Trophoblast cell (in vitro differentiated cells and primary cell): ENCODE results near the gene JAK2.
"Not testable (repeated sequence)": the region's sequence is repeated elsewhere in the genome, so short reads cannot be mapped to it uniquely, and the experiment has no call there.

ENCODE experiments used
- DNase-seq, 2 donors: peaks; one replicate each; pipeline ENCODE4 v3.0.0-alpha.2; 2016
- H2AFZ ChIP-seq: 2 replicates; pipeline ENCODE4 v1.6.1; 2013; ENCODE audit warnings: low read length, moderate library complexity, mild to moderate bottlenecking; ENCODE audit not compliant: insufficient read depth, poor library complexity
- H2AK5ac ChIP-seq: 2 replicates; pipeline ENCODE4 v1.6.1; 2013; ENCODE audit warnings: mild to moderate bottlenecking, low read length
- H2BK120ac ChIP-seq: 2 replicates; pipeline ENCODE4 v1.6.1; 2013; ENCODE audit warnings: low read length, mild to moderate bottlenecking, moderate library complexity; ENCODE audit not compliant: insufficient read depth, poor library complexity
- H2BK12ac ChIP-seq: 2 replicates; pipeline ENCODE4 v1.6.1; 2013; ENCODE audit warnings: mild to moderate bottlenecking, low read length, moderate library complexity
- H2BK5ac ChIP-seq: 2 replicates; pipeline ENCODE4 v1.6.1; 2013; ENCODE audit warnings: low read length, low read depth, moderate library complexity, mild to moderate bottlenecking; ENCODE audit not compliant: poor library complexity
- H3K14ac ChIP-seq: 2 replicates; pipeline ENCODE4 v1.6.1; 2013; ENCODE audit warnings: mild to moderate bottlenecking, low read length
- H3K18ac ChIP-seq: 2 replicates; pipeline ENCODE4 v1.6.1; 2013; ENCODE audit warnings: mild to moderate bottlenecking, low read length
- H3K23ac ChIP-seq: 2 replicates; pipeline ENCODE4 v1.6.1; 2013; ENCODE audit warnings: low read length
- H3K27ac ChIP-seq: 2 replicates; pipeline ENCODE4 v1.5.1; 2013; ENCODE audit warnings: low read depth, mild to moderate bottlenecking, inconsistent platforms, low read length, moderate library complexity
- H3K27me3 ChIP-seq: 2 replicates; pipeline ENCODE4 v1.6.1; 2013; ENCODE audit warnings: inconsistent platforms, mild to moderate bottlenecking, low read length, moderate library complexity; ENCODE audit not compliant: insufficient read depth
- H3K36me3 ChIP-seq, 2 experiments: 1 replicate in 1 of 2; 2 replicates in 1 of 2; pipeline ENCODE4 v1.6.1; 2013; ENCODE audit warnings: low read length in 2 of 2, mild to moderate bottlenecking in 2 of 2, moderate library complexity in 1 of 2; ENCODE audit not compliant: insufficient read depth in 2 of 2, control insufficient read depth in 1 of 2
- H3K4ac ChIP-seq: 2 replicates; pipeline ENCODE4 v1.6.1; 2013; ENCODE audit warnings: low read depth, mild to moderate bottlenecking, low read length, moderate library complexity
- H3K4me1 ChIP-seq, 2 experiments: 1 replicate in 1 of 2; 2 replicates in 1 of 2; pipeline ENCODE4 v1.6.1; 2013; ENCODE audit warnings: low read length in 2 of 2, mild to moderate bottlenecking in 2 of 2, moderate library complexity in 1 of 2; ENCODE audit not compliant: insufficient read depth in 2 of 2, control insufficient read depth in 1 of 2
- H3K4me2 ChIP-seq: 2 replicates; pipeline ENCODE4 v1.6.1; 2013; ENCODE audit warnings: inconsistent platforms, mild to moderate bottlenecking, low read length, moderate library complexity
- H3K4me3 ChIP-seq: 2 replicates; pipeline ENCODE4 v1.5.1; 2013; ENCODE audit warnings: mild to moderate bottlenecking, low read depth, low read length, inconsistent platforms
- H3K79me1 ChIP-seq: one replicate; pipeline ENCODE4 v1.6.1; 2013; ENCODE audit warnings: low read length
- H3K79me2 ChIP-seq: 2 replicates; pipeline ENCODE4 v1.6.1; 2013; ENCODE audit warnings: low read length, mild to moderate bottlenecking; ENCODE audit not compliant: control insufficient read depth, insufficient read depth, poor library complexity
- H3K9ac ChIP-seq: 2 replicates; pipeline ENCODE4 v1.6.1; 2013; ENCODE audit warnings: mild to moderate bottlenecking, low read length
- H3K9me3 ChIP-seq: 2 replicates; pipeline ENCODE4 v1.6.1; 2013; ENCODE audit warnings: low read depth, mild to moderate bottlenecking, control low read depth, inconsistent platforms, low read length; ENCODE audit not compliant: insufficient read depth
- H4K12ac ChIP-seq: 2 replicates; pipeline ENCODE4 v1.6.1; 2013; ENCODE audit warnings: low read depth, mild to moderate bottlenecking, low read length, moderate library complexity
- H4K8ac ChIP-seq: 2 replicates; pipeline ENCODE4 v1.6.1; 2013; ENCODE audit warnings: low read depth, mild to moderate bottlenecking, low read length, moderate library complexity
- H4K91ac ChIP-seq: one replicate; pipeline ENCODE4 v1.6.1; 2013; ENCODE audit warnings: low read depth, mild to moderate bottlenecking, low read length, moderate library complexity
- WGBS: extraction: QIAGEN DNeasy Blood & Tissue Kit; methylation state at CpG from one replicate; pipeline ENCODE4 v1.1.7; 2013; ENCODE audit warnings: missing lambda C conversion rate; ENCODE audit not compliant: insufficient read length, insufficient coverage; ENCODE audit errors: extremely low coverage; 5-methylcytosine and 5-hydroxymethylcytosine counted together

Gene JAK2

GRCh38 chr9:4944431-4945211 lies 40.5 kb upstream of the JAK2 start:
- not testable (repeated sequence) for H3K27ac ChIP-seq, H3K4me1 ChIP-seq, H3K27me3 ChIP-seq, H2BK120ac ChIP-seq, DNase-seq, H3K9ac ChIP-seq, H4K12ac ChIP-seq, H3K14ac ChIP-seq, H4K8ac ChIP-seq, H2BK12ac ChIP-seq, H3K4me2 ChIP-seq, H2AK5ac ChIP-seq, H3K9me3 ChIP-seq, H4K91ac ChIP-seq, H3K79me2 ChIP-seq, H2BK5ac ChIP-seq, H3K36me3 ChIP-seq, H3K23ac ChIP-seq, H2AFZ ChIP-seq, H3K18ac ChIP-seq, H3K4me3 ChIP-seq, H3K79me1 ChIP-seq, H3K4ac ChIP-seq
- no CpG with 5 or more reads among the region's 7 CpGs for WGBS

GRCh38 chr9:4946937-4947336 lies 38.1 kb upstream of the JAK2 start:
- WGBS: no CpG with 5 or more reads among the region's 1 CpG
- H2BK120ac ChIP-seq: no peak overlapping the region
- no peak for DNase-seq
- H3K79me2 ChIP-seq: no peaks in the 10 kb centered on the region
- H3K27ac ChIP-seq: no peak overlapping the region
- no peak overlapping the region for H4K12ac ChIP-seq
- H2AFZ ChIP-seq: no peak overlapping the region
- H3K9ac ChIP-seq: no peak overlapping the region
- H3K27me3 ChIP-seq: no peaks in the 10 kb centered on the region
- H2AK5ac ChIP-seq: no peak overlapping the region
- no peaks in the 10 kb centered on the region for H3K36me3 ChIP-seq
- H3K79me1 ChIP-seq: no peaks in the 10 kb centered on the region
- no peak overlapping the region for H4K8ac ChIP-seq
- H3K18ac ChIP-seq: no peak overlapping the region
- H3K14ac ChIP-seq: no peak overlapping the region
- no peak overlapping the region for H3K4ac ChIP-seq
- no peak overlapping the region for H3K4me2 ChIP-seq
- no peak overlapping the region for H3K23ac ChIP-seq
- no peak overlapping the region for H3K4me3 ChIP-seq
- H3K9me3 ChIP-seq: no peaks in the 10 kb centered on the region
- no peak overlapping the region for H2BK5ac ChIP-seq
- no peak overlapping the region for H4K91ac ChIP-seq
- no peaks in the 10 kb centered on the region for H3K4me1 ChIP-seq
- no peak overlapping the region for H2BK12ac ChIP-seq

- H2BK5ac ChIP-seq: no peak overlapping the region
- no peak overlapping the region for H3K4me2 ChIP-seq
- no peak overlapping the region for H3K18ac ChIP-seq
- H3K9ac ChIP-seq: no peak overlapping the region
- no peak for DNase-seq
- no peak overlapping the region for H3K4me3 ChIP-seq
- no peak overlapping the region for H3K23ac ChIP-seq
- H2BK12ac ChIP-seq: no peak overlapping the region
- no peak overlapping the region for H4K12ac ChIP-seq
- H3K79me2 ChIP-seq: no peaks in the 10 kb centered on the region
- H4K91ac ChIP-seq: no peak overlapping the region
- no peak overlapping the region for H3K4ac ChIP-seq
- no peaks in the 10 kb centered on the region for H3K79me1 ChIP-seq
- H3K14ac ChIP-seq: no peak overlapping the region
- no peak overlapping the region for H3K27ac ChIP-seq
- H2BK120ac ChIP-seq: no peak overlapping the region
- H3K27me3 ChIP-seq: no peaks in the 10 kb centered on the region
- no peak overlapping the region for H4K8ac ChIP-seq
- no peak overlapping the region for H2AK5ac ChIP-seq
- H3K4me1 ChIP-seq: no peaks in the 10 kb centered on the region
- no peaks in the 10 kb centered on the region for H3K36me3 ChIP-seq
- peaks cover 5% of the 10 kb centered on the region for H3K9me3 ChIP-seq
- WGBS: no CpG with 5 or more reads among the region's 2 CpGs
- no peak overlapping the region for H2AFZ ChIP-seq
Measured at GRCh38 chr9:4955836-4956235, 29.2 kb upstream of the JAK2 start.

- Histone ChIP-seq H3K4me1 (no peaks in the 10 kb centered on the region), H3K4me2 (no peak overlapping the region), H3K4ac (no peak overlapping the region), H4K12ac (no peak overlapping the region), H3K23ac (no peak overlapping the region), H3K27me3 (no peaks in the 10 kb centered on the region), H3K79me1 (no peaks in the 10 kb centered on the region), H4K91ac (no peak overlapping the region), H2BK120ac (no peak overlapping the region), H3K9me3 (no peaks in the 10 kb centered on the region), H2AK5ac (no peak overlapping the region), H4K8ac (no peak overlapping the region), H3K9ac (no peak overlapping the region), H2BK5ac (no peak overlapping the region), H2AFZ (no peak overlapping the region), H3K4me3 (no peak overlapping the region), H3K18ac (no peak overlapping the region), H3K14ac (no peak overlapping the region), H2BK12ac (no peak overlapping the region), H3K79me2 (no peaks in the 10 kb centered on the region), H3K36me3 (no peaks in the 10 kb centered on the region), H3K27ac (no peak overlapping the region)
- no peak for DNase-seq
- no CpG with 5 or more reads among the region's 3 CpGs for WGBS
Measured at GRCh38 chr9:4959031-4959430, 26.0 kb upstream of the JAK2 start.
